Neuronal stem cell (in vitro differentiated cells): ENCODE results near the gene NT5DC2.

Experiments
- DNase-seq: peaks from one replicate; pipeline ENCODE4 v3.0.0-alpha.2; 2013; ENCODE audit warnings: low spot score
- H2AFZ ChIP-seq: one replicate; pipeline ENCODE4 v1.6.1; 2013; ENCODE audit warnings: mild to moderate bottlenecking, low read length, inconsistent platforms
- H2AK5ac ChIP-seq: 2 replicates; pipeline ENCODE4 v1.6.1; 2013; ENCODE audit warnings: low read depth, mild to moderate bottlenecking, inconsistent platforms, low read length, moderate library complexity, mixed read lengths
- H2BK120ac ChIP-seq: 2 replicates; pipeline ENCODE4 v1.6.1; 2013; ENCODE audit warnings: low read depth, mild to moderate bottlenecking, inconsistent platforms, low read length, moderate library complexity, mixed read lengths
- H2BK12ac ChIP-seq: one replicate; pipeline ENCODE4 v1.6.1; 2013; ENCODE audit warnings: low read length, inconsistent platforms
- H2BK15ac ChIP-seq: 2 replicates; pipeline ENCODE4 v1.6.1; 2013; ENCODE audit warnings: mild to moderate bottlenecking, low read length, inconsistent platforms, mixed read lengths
- H2BK5ac ChIP-seq: one replicate; pipeline ENCODE4 v1.6.1; 2013; ENCODE audit warnings: inconsistent platforms, mild to moderate bottlenecking, low read length, moderate library complexity
- H3K14ac ChIP-seq: one replicate; pipeline ENCODE4 v1.6.1; 2013; ENCODE audit warnings: low read length, inconsistent platforms
- H3K18ac ChIP-seq: 2 replicates; pipeline ENCODE4 v1.6.1; 2013; ENCODE audit warnings: low read length, inconsistent platforms
- H3K23ac ChIP-seq: 2 replicates; pipeline ENCODE4 v1.6.1; 2013; ENCODE audit warnings: low read depth, mild to moderate bottlenecking, mixed read lengths, low read length, inconsistent platforms; ENCODE audit not compliant: poor library complexity
- H3K27ac ChIP-seq: replicated peaks from 3 replicates; pipeline ENCODE4 v1.5.1; 2013; ENCODE audit warnings: low read length, inconsistent platforms
- H3K27me3 ChIP-seq, 3 experiments: 2 replicates each; pipeline ENCODE4 v1.6.1; 2013; ENCODE audit warnings: low read length in 3 of 3, mild to moderate bottlenecking in 2 of 3, inconsistent platforms in 1 of 3, low read depth in 1 of 3, mixed read lengths in 1 of 3, moderate library complexity in 1 of 3; ENCODE audit not compliant: control insufficient read depth in 3 of 3, insufficient read depth in 3 of 3
- H3K36me3 ChIP-seq, 2 donors: replicated peaks in 1 of 2; 2 replicates each; pipeline ENCODE4 v1.6.1; 2013; ENCODE audit warnings: low read length in 2 of 2; ENCODE audit not compliant: control insufficient read depth in 2 of 2, insufficient read depth in 2 of 2
- H3K4ac ChIP-seq: 2 replicates; pipeline ENCODE4 v1.6.1; 2013; ENCODE audit warnings: inconsistent platforms, mild to moderate bottlenecking, low read length, moderate library complexity
- H3K4me1 ChIP-seq, 2 donors: 1 replicate in 1 of 2; 2 replicates in 1 of 2; pipeline ENCODE4 v1.6.1; 2013; ENCODE audit warnings: low read length in 2 of 2, low read depth in 1 of 2; ENCODE audit not compliant: control insufficient read depth in 2 of 2, insufficient read depth in 1 of 2
- H3K4me2 ChIP-seq: one replicate; pipeline ENCODE4 v1.6.1; 2013; ENCODE audit warnings: mild to moderate bottlenecking, low read length, inconsistent platforms; ENCODE audit not compliant: insufficient read depth, poor library complexity, severe bottlenecking
- H3K4me3 ChIP-seq, 2 donors: 2 replicates each; pipeline ENCODE4 v1.5.1; 2013; ENCODE audit warnings: low read length in 2 of 2, mild to moderate bottlenecking in 2 of 2, inconsistent platforms in 1 of 2, moderate library complexity in 1 of 2
- H3K79me1 ChIP-seq: one replicate; pipeline ENCODE4 v1.6.1; 2013; ENCODE audit warnings: low read depth, mild to moderate bottlenecking, inconsistent platforms, low read length, moderate library complexity
- H3K9ac ChIP-seq: one replicate; pipeline ENCODE4 v1.6.1; 2013; ENCODE audit warnings: mild to moderate bottlenecking, low read depth, low read length, inconsistent platforms; ENCODE audit not compliant: poor library complexity
- H3K9me3 ChIP-seq, 2 donors: replicated peaks in 1 of 2; 2 replicates each; pipeline versions ENCODE3 to v1.6.1; 2013; ENCODE audit warnings: low read length in 2 of 2, mild to moderate bottlenecking in 2 of 2, inconsistent platforms in 1 of 2, low read depth in 1 of 2, mixed read lengths in 1 of 2, moderate library complexity in 1 of 2; ENCODE audit not compliant: control insufficient read depth in 2 of 2, insufficient read depth in 1 of 2
- H4K8ac ChIP-seq: one replicate; pipeline ENCODE4 v1.6.1; 2013; ENCODE audit warnings: low read depth, mild to moderate bottlenecking, inconsistent platforms, low read length, moderate library complexity
- H4K91ac ChIP-seq: one replicate; pipeline ENCODE4 v1.6.1; 2013; ENCODE audit warnings: low read length, low read depth, mild to moderate bottlenecking, inconsistent platforms; ENCODE audit not compliant: poor library complexity
- WGBS, 2 donors: extraction: QIAGEN DNeasy Blood & Tissue Kit; methylation state at CpG; one replicate each; pipeline ENCODE4 v1.1.7; 2013; ENCODE audit warnings: missing lambda C conversion rate in 2 of 2, mixed read lengths in 1 of 2; ENCODE audit not compliant: insufficient read length in 2 of 2, insufficient replicate concordance in 1 of 2; ENCODE audit errors: extremely low coverage in 2 of 2; 5-methylcytosine and 5-hydroxymethylcytosine counted together

NT5DC2 gene

DNA sequence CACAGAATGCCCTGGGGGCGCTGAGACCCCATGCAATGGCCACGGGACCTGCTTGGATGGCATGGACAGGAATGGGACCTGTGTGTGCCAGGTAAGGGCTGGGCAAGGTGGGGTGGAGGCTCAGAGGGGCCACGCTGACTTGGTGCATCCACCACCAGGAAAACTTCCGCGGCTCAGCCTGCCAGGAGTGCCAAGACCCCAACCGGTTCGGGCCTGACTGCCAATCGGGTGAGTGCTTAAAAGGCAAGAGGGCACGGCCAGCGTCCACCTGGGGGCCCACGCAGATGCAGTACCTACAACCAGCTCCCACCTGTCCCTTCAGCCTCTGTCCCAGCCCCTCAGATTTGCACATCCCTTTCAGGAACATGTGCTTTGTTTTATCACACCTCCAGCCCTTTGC lies 31.7 kb downstream of the NT5DC2 start:
- no peaks in the 10 kb centered on the region for H3K36me3 ChIP-seq
- peak overlapping the region; percentile 58 for H2AK5ac ChIP-seq
- no CpG with 5 or more reads among the region's 11 CpGs for WGBS, 2 donors
- H2AFZ ChIP-seq, result no peak overlapping the region
- peaks cover 0 to 13% of the 10 kb centered on the region in 2 donors for H3K4me1 ChIP-seq
- no peak overlapping the region for H3K23ac ChIP-seq
- H3K18ac ChIP-seq, result no peak overlapping the region
- H3K27ac ChIP-seq, result no peak overlapping the region
- H4K91ac ChIP-seq, result no peak overlapping the region
- no peak overlapping the region for H2BK120ac ChIP-seq
- no peak overlapping the region for H3K4ac ChIP-seq
- H2BK12ac ChIP-seq, result peak overlapping the region; percentile 22
- no peak overlapping the region for H3K9ac ChIP-seq
- H3K4me2 ChIP-seq, result no peak overlapping the region
- no peak for DNase-seq
- H3K4me3 ChIP-seq, result no peak overlapping the region
- peaks cover 0 to 22% (median 0%) of the 10 kb centered on the region in 3 experiments for H3K27me3 ChIP-seq
- peak overlapping the region; percentile 10 for H2BK5ac ChIP-seq
- H3K79me1 ChIP-seq, result peaks cover 2% of the 10 kb centered on the region
- no peak overlapping the region for H4K8ac ChIP-seq
- H3K14ac ChIP-seq, result no peak overlapping the region
- H2BK15ac ChIP-seq, result peak overlapping the region; percentile 58
- no peaks in the 10 kb centered on the region for H3K9me3 ChIP-seq

DNA sequence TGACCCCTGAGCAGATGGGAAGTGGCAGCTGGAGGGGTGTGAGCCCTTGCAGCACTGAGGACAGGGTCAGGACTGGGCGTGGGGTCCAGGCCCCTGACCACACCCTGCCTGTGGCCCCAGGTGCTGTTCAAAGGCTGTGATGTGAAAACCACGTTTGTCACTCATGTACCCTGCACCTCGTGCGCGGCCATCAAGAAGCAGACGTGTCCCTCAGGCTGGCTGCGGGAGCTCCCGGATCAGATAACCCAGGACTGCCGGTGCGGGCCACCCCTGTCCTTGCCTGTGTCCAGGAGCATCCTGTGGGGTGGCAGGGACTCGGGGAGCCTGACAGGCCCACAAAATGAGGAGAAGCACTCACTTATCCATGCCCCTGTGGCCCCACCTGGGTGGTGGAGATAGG lies 32.6 kb downstream of the NT5DC2 start:
- no peak overlapping the region for H3K4ac ChIP-seq
- H3K36me3 ChIP-seq, result no peaks in the 10 kb centered on the region
- no peak overlapping the region for H3K4me2 ChIP-seq
- H3K23ac ChIP-seq, result no peak overlapping the region
- H3K9me3 ChIP-seq, result no peaks in the 10 kb centered on the region
- H3K27me3 ChIP-seq, result peaks cover 0 to 22% (median 0%) of the 10 kb centered on the region in 3 experiments
- no peak overlapping the region for H2AFZ ChIP-seq
- peak overlapping the region; percentile 10 for H2BK5ac ChIP-seq
- DNase-seq, result no peak
- no peak overlapping the region for H4K91ac ChIP-seq
- no peak overlapping the region for H4K8ac ChIP-seq
- H3K27ac ChIP-seq, result no peak overlapping the region
- peak overlapping the region; percentile 17 for H2BK120ac ChIP-seq
- H3K4me1 ChIP-seq, result peaks cover 0 to 8% of the 10 kb centered on the region in 2 donors
- H2BK12ac ChIP-seq, result no peak overlapping the region
- H2BK15ac ChIP-seq, result no peak overlapping the region
- H2AK5ac ChIP-seq, result peak overlapping the region; percentile 58
- no CpG with 5 or more reads among the region's 11 CpGs for WGBS, 2 donors
- H3K79me1 ChIP-seq, result no peaks in the 10 kb centered on the region
- peak overlapping the region; percentile 51 for H3K14ac ChIP-seq
- H3K9ac ChIP-seq, result no peak overlapping the region
- H3K18ac ChIP-seq, result peak overlapping the region; percentile 79
- H3K4me3 ChIP-seq, result no peak overlapping the region

DNA sequence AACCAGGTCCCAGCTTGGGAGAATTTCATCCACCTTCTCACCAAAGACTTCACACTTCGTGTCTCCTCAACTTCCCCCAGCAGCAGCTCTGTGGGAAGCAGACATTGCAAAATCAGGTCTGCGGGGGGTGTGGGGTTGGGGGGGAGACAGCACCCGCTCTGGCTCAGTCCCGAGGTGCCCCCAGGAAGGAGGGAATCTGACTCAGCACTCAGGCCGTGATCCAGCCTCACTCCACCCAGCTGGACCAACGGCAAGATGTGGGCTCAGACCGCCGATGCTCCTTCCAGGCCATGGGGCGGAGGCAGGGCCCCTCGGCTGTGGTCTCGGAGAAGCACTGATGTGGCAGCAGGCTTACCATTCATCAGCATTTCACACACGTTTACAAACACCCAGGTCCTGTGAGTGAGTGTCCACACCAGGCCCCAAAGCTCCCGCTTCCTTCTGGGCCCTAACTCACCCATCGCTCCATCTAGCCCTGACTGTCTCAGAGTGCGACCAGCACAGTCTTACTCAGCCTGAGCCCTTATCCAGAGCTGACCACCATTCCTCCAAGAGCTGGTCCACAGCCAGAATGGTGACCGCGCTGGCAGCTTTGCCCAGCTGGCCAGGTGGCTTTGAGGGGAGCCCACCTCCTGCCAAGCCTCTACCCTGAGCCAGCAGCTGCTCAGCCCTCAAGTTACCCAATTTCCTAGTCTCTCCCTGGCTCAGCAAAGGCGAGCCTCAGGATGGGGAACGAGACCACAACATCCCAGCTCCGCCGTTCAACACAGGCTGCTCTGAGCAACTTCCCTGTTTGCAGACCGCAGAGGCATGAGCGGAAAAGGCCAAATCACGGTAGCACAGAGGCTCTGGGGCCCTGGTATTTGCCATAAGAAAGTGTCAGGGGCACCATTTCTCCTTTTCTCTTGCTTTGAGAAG lies 35.3 kb downstream of the NT5DC2 start:
- Histone ChIP-seq H3K9ac (peak overlapping the region; percentile 53), H3K9me3 (no peaks in the 10 kb centered on the region), H2AFZ (no peak overlapping the region), H3K27ac (no peak overlapping the region), H2BK15ac (no peak overlapping the region), H2BK12ac (no peak overlapping the region), H4K8ac (no peak overlapping the region), H3K79me1 (no peaks in the 10 kb centered on the region), H3K4me2 (no peak overlapping the region), H3K27me3 (peaks cover 0 to 22% (median 0%) of the 10 kb centered on the region in 3 experiments), H3K18ac (no peak overlapping the region), H3K4me3 (no peak overlapping the region), H2BK120ac (no peak overlapping the region), H2AK5ac (no peak overlapping the region), H4K91ac (no peak overlapping the region), H3K4me1 (peaks cover 0 to 1% of the 10 kb centered on the region in 2 donors), H2BK5ac (no peak overlapping the region), H3K23ac (no peak overlapping the region), H3K14ac (peak overlapping the region; percentile 75), H3K4ac (no peak overlapping the region), H3K36me3 (peaks cover 0 to 3% of the 10 kb centered on the region in 2 donors)
- WGBS, 2 donors, result no CpG with 5 or more reads among the region's 24 CpGs
- DNase-seq, result no peak
